ENCODE measurements around the gene ATXN1.
A peak's percentile ranks its signal among the peaks of the same experiment; 100 is the strongest.

DNA sequence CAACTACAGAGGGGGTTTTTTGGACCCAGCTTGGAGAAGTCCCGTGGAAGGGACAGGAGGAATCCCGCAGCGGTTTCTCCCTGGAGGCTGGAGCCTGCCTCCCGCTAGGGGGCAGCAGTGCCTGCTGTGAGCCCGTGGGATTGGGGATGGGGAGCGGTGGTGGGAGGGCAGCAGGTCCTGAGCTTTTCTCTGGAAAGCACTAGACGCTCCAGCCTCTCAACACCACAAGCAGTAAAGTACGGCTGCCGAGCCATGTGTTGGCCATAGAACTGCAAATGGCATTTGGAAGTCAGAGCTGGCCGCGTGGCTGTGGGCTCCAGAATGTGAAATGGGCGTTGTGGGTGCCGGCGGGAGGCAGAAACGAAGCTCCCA, 475.1 kb downstream of the ATXN1 start:
- TF ChIP-seq, protein P1, sequence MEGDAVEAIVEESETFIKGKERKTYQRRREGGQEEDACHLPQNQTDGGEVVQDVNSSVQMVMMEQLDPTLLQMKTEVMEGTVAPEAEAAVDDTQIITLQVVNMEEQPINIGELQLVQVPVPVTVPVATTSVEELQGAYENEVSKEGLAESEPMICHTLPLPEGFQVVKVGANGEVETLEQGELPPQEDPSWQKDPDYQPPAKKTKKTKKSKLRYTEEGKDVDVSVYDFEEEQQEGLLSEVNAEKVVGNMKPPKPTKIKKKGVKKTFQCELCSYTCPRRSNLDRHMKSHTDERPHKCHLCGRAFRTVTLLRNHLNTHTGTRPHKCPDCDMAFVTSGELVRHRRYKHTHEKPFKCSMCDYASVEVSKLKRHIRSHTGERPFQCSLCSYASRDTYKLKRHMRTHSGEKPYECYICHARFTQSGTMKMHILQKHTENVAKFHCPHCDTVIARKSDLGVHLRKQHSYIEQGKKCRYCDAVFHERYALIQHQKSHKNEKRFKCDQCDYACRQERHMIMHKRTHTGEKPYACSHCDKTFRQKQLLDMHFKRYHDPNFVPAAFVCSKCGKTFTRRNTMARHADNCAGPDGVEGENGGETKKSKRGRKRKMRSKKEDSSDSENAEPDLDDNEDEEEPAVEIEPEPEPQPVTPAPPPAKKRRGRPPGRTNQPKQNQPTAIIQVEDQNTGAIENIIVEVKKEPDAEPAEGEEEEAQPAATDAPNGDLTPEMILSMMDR (conservative IDR thresholded peaks at IDR 0.05; ENCODE audit: low read length), result peak; percentile 73
- TF ChIP-seq EZH2phosphoT487 (IDR thresholded peaks at IDR 0.05; ENCODE audit: borderline replicate concordance), result no peak

Measured in Loucy (cell line).